ENCODE results near the gene EFR3B.

EFR3B gene

GRCh38 chr2:25170888-25171287 lies 129.0 kb downstream of the EFR3B start:
- no peaks in the 10 kb centered on the region for H3K36me3 Mint-ChIP-seq (ENCODE audit: low read depth)
- DNase-seq: no peak
- no peak overlapping the region for H3K4me3 Mint-ChIP-seq
- H3K4me1 Mint-ChIP-seq: peaks cover 6% of the 10 kb centered on the region
- no peaks in the 10 kb centered on the region for H3K9me3 Mint-ChIP-seq
- TF ChIP-seq CTCF (IDR thresholded peaks at IDR 0.05): no peak
- H3K27ac Mint-ChIP-seq: no peak overlapping the region
- peaks cover 95% of the 10 kb centered on the region for H3K27me3 Mint-ChIP-seq (ENCODE audit: low read depth, poor library complexity)

- H3K27ac Mint-ChIP-seq: no peak overlapping the region
- H3K9me3 Mint-ChIP-seq: no peaks in the 10 kb centered on the region
- peaks cover 74% of the 10 kb centered on the region for H3K27me3 Mint-ChIP-seq (ENCODE audit: low read depth, poor library complexity)
- H3K4me1 Mint-ChIP-seq: peaks cover 22% of the 10 kb centered on the region
- no peak for DNase-seq
- no peak for TF ChIP-seq CTCF (IDR thresholded peaks at IDR 0.05)
- no peaks in the 10 kb centered on the region for H3K36me3 Mint-ChIP-seq (ENCODE audit: low read depth)
- no peak overlapping the region for H3K4me3 Mint-ChIP-seq
Observed at GRCh38 chr2:25173719-25174118, 131.8 kb downstream of the EFR3B start.

GRCh38 chr2:25174192-25174861 lies 132.5 kb downstream of the EFR3B start:
- no peak for DNase-seq
- no peak overlapping the region for H3K4me3 Mint-ChIP-seq
- no peaks in the 10 kb centered on the region for H3K9me3 Mint-ChIP-seq
- TF ChIP-seq CTCF (IDR thresholded peaks at IDR 0.05): no peak
- H3K27me3 Mint-ChIP-seq (ENCODE audit: low read depth, poor library complexity): peaks cover 69% of the 10 kb centered on the region
- no peaks in the 10 kb centered on the region for H3K36me3 Mint-ChIP-seq (ENCODE audit: low read depth)
- H3K27ac Mint-ChIP-seq: no peak overlapping the region
- peaks cover 18% of the 10 kb centered on the region for H3K4me1 Mint-ChIP-seq

GRCh38 chr2:25176138-25176537 lies 134.3 kb downstream of the EFR3B start:
- no peaks in the 10 kb centered on the region for H3K36me3 Mint-ChIP-seq (ENCODE audit: low read depth)
- no peak for DNase-seq
- peaks cover 18% of the 10 kb centered on the region for H3K4me1 Mint-ChIP-seq
- H3K9me3 Mint-ChIP-seq: no peaks in the 10 kb centered on the region
- no peak overlapping the region for H3K4me3 Mint-ChIP-seq
- no peak for TF ChIP-seq CTCF (IDR thresholded peaks at IDR 0.05)
- H3K27me3 Mint-ChIP-seq (ENCODE audit: low read depth, poor library complexity): peaks cover 53% of the 10 kb centered on the region
- H3K27ac Mint-ChIP-seq: no peak overlapping the region

- Mint-ChIP-seq H3K36me3 (ENCODE audit: low read depth) (no peaks in the 10 kb centered on the region), H3K9me3 (peaks cover 2% of the 10 kb centered on the region), H3K4me1 (peaks cover 18% of the 10 kb centered on the region), H3K4me3 (no peak overlapping the region), H3K27ac (no peak overlapping the region), H3K27me3 (ENCODE audit: low read depth, poor library complexity) (peaks cover 50% of the 10 kb centered on the region)
- no peak for TF ChIP-seq CTCF (IDR thresholded peaks at IDR 0.05)
- DNase-seq: no peak
Observed at GRCh38 chr2:25176541-25177181, 134.8 kb downstream of the EFR3B start.

- no peak overlapping the region for H3K4me3 Mint-ChIP-seq
- no peaks in the 10 kb centered on the region for H3K36me3 Mint-ChIP-seq (ENCODE audit: low read depth)
- no peak for DNase-seq
- H3K4me1 Mint-ChIP-seq: peaks cover 18% of the 10 kb centered on the region
- H3K9me3 Mint-ChIP-seq: peaks cover 7% of the 10 kb centered on the region
- no peak for TF ChIP-seq CTCF (IDR thresholded peaks at IDR 0.05)
- peak overlapping the region; percentile 79 for H3K27ac Mint-ChIP-seq
- H3K27me3 Mint-ChIP-seq (ENCODE audit: low read depth, poor library complexity): peaks cover 49% of the 10 kb centered on the region
Observed at GRCh38 chr2:25177211-25177611, 135.3 kb downstream of the EFR3B start.

All from nephron progenitor cell (in vitro differentiated cells).